COLO829 (cell line): ENCODE results near the gene SRSF12.
"Not testable (repeated sequence)": the region's sequence is repeated elsewhere in the genome, so short reads cannot be mapped to it uniquely, and the experiment has no call there.

Source experiments
- DNase-seq: peaks from one replicate; pipeline ENCODE4 v3.0.0; 2012; ENCODE audit warnings: low spot score

Gene SRSF12

DNA sequence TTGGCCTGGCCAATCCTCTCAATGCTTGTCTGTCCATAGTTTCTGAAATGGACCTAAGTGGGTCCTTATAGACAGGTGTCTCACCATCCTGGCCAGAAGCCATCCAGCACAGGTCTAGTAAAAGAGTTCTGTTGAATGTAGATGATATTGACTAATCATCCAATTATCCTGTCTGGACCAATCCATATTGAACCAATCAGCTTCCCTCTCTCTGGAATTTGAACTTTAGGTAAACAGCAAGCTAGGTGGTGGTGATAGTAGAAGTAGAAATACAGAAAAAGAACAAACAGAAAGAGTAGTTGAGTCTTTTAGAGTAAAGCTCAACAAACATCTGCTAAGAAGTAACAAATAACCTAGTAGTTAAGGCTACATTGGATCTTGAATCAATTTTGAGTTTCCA is 46.8 kb downstream of the SRSF12 start:
- DNase-seq: no peak

DNA sequence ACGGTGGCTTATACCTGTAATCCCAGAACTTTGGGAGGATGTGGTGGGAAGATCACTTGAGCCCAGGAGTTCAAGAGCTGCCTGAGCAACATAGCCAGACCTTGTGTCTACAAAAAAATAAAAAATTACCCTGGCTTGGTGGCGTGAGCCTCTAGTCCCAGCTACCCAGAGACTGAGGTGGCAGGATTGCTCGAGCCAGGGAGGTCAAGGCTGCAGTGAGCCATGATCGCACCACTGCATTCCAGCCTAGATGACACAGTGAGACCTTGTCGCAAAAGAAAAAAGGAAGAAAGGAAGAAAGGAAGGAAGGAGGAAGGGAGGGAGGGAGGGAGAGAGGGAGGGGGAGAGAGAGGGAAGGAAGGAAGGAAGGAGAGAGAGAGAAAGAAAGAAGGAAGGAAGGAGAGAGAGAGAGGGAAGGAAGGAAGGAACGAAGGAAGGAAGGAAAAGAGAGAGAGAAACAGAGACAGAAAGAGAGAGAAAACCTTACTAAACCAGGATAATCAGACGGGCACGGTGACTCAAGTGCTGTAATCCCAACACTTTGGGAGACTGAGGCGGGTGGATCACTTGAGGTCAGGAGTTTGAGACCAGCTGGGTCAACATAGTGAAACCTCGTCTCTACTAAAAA is 48.2 kb downstream of the SRSF12 start:
- DNase-seq: no peak

GRCh38 chr6:89068695-89069094 is 49.2 kb downstream of the SRSF12 start:
- no peak for DNase-seq

GRCh38 chr6:89067796-89068195 is 50.1 kb downstream of the SRSF12 start:
- DNase-seq: no peak

DNA sequence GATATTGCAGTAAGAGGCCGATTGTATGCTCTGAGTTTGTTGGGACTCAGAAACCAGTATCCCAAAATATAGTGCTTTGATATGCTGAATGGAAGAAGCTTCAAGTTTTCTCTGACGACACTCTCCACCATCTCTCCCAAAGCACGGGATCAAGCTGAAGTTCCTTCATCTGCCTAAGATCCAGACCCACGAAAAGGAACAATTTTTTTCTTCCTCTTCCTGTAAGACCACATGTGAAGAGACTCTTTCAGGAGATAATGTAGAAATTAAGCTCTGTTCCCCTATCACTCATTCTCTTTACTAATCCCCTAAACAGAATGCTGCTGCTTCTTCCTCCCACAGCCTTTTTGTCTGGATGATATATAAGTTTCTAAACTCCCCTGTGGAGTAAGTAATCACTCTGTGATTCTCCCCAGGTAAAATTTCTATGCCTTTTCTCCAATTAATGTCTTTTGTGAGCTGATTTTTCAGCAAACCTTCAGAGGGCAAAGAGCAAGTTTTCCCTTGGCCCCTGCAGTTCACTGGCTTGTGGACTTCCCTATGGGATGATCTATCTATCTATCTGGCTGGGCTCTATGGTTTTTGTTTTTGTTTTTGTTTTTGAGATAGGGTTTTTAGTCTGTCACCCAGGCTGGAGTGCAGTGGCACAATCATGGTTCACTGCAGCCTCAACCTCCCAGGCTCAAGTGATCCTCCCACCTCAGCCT is 50.8 kb downstream of the SRSF12 start:
- DNase-seq: no peak

- not testable (repeated sequence) for DNase-seq
These were observed 51.8 kb downstream of the SRSF12 start for GRCh38 chr6:89066121-89066520.

GRCh38 chr6:89064931-89065330 is 52.9 kb downstream of the SRSF12 start:
- DNase-seq: not testable (repeated sequence)

- no peak for DNase-seq
These were observed 54.0 kb downstream of the SRSF12 start for GRCh38 chr6:89063881-89064280.

GRCh38 chr6:89059227-89059626 is 58.6 kb downstream of the SRSF12 start:
- DNase-seq: no peak

- DNase-seq: no peak
These were observed 59.2 kb downstream of the SRSF12 start for GRCh38 chr6:89058627-89059026.

- DNase-seq: no peak
These were observed 60.1 kb downstream of the SRSF12 start for GRCh38 chr6:89057759-89058158.

DNA sequence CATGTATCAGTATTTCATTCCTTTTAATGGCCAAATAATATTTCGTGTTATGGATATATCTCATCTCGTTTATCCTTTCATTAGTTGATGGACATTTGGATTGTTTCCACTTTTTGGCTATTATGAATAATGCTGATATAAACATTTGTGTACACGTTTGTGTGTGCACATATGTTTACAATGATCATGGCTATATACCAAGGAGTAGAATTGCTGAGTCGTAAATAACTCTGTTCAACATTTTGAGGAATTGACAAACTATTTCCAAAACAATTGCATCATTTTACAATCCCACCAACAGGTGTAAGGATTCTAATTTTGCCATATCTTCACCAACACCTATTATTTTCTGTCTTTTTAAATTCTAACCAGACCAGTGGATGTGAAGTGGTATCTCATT is 63.7 kb downstream of the SRSF12 start:
- DNase-seq: no peak

- DNase-seq: no peak
These were observed 66.2 kb downstream of the SRSF12 start for GRCh38 chr6:89051676-89052075.

DNA sequence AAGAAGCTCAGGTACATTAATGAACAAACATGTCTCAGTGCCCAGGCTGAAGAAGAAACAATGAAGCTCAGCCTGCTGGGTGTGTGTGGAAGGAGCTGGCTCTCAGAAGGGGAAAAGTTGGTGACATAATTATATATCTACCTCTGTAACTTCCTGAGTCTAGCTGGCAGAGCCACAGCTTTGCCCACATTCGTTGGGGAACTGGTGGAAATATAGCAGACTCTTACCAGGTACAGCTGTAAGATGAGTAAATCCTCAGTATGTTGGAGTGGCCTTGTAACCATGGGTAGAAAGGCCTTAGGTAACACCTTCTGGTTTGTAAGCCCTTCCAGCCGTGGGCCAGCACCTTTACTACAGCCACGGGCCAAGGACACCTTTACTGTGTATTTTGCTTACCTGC is 67.2 kb downstream of the SRSF12 start:
- DNase-seq: no peak

DNA sequence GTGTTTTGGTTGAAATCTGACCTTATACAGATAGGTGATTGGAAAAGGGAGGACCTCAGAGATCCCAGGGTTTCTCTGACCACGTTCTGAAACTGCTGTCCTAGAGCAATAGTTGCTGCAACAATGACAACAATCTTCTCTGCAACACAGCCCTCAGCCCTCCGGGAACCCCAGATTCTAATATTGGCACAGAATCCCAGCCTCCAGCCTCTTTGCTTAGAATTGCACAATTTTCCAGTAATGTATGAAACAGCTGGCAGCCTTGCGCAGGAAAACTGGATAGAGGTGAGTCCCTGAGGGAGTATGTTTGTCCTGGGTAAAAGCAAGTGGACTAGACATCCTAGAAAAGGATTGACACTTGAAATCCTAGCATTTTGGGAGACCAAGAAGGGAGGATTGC is 67.7 kb downstream of the SRSF12 start:
- DNase-seq: no peak

- no peak for DNase-seq
These were observed 68.9 kb downstream of the SRSF12 start for GRCh38 chr6:89048985-89049384.

DNA sequence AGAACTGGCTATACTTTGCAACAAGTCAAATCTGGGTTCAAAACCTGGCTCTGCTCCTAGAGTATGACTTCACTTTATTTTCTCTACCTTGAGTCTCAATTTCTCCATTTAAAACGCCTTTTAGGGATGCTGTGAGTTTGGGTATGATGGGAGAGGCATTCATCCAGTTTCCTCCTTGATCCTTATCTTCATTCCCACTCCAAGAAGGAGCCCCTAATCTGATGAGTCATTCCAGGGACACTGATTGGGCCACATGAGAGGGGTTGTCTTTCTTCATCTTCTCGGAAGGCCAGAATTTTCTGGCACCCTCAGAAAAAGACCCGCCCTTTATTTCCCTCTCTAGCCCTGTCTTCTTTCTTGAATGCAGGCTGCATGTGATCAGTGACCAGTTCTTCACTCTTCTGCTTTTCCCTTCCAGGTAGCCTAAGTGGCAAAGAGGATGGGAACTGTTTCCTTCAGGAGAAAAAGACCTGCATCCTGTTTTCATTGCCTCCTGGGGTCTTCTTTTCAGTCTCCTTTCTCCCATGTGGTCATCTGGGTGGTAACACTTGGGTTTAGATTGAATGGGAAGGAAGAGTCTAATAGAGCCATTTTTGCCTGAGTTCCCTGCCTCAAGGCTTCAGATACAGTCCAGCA is 69.5 kb downstream of the SRSF12 start:
- no peak for DNase-seq

GRCh38 chr6:89047473-89047872 is 70.4 kb downstream of the SRSF12 start:
- DNase-seq: no peak
